ACC112 (cell line): ENCODE measurements around the gene FRK.
"Not testable (repeated sequence)": the region's sequence is repeated elsewhere in the genome, so short reads cannot be mapped to it uniquely, and the experiment has no call there.

Experiments used
- H2AFZ ChIP-seq: fragments of 200-600 bp; sonication (generic); one replicate; pipeline ENCODE4 v1.6.0; 2017; ENCODE audit warnings: antibody characterized with exemption, low read length; ENCODE audit not compliant: unreplicated experiment
- H3K27ac ChIP-seq: fragments of 200-600 bp; sonication (generic); 2 replicates; pipeline ENCODE4 v1.5.1; 2014; ENCODE audit warnings: low read depth, mild to moderate bottlenecking, antibody characterized with exemption, low read length, moderate library complexity
- H3K27me3 ChIP-seq: fragments of 200-600 bp; sonication (generic); 2 replicates; pipeline ENCODE4 v1.6.1; 2014; ENCODE audit warnings: mild to moderate bottlenecking, antibody characterized with exemption, low read length, moderate library complexity, mixed read lengths; ENCODE audit not compliant: insufficient read depth
- H3K36me3 ChIP-seq: fragments of 200-600 bp; sonication (generic); 2 replicates; pipeline ENCODE4 v1.6.1; 2016; ENCODE audit warnings: mild to moderate bottlenecking, antibody characterized with exemption, low read length, moderate library complexity, mixed read lengths; ENCODE audit not compliant: insufficient read depth
- H3K4me1 ChIP-seq: fragments of 200-600 bp; sonication (generic); one replicate; pipeline ENCODE4 v1.6.1; 2016; ENCODE audit warnings: low read length, mixed read lengths; ENCODE audit not compliant: insufficient read depth, unreplicated experiment, control insufficient read depth
- H3K4me3 ChIP-seq: fragments of 200-600 bp; sonication (generic); 2 replicates; pipeline ENCODE4 v1.5.1; 2014; ENCODE audit warnings: mild to moderate bottlenecking, low read depth, low read length
- H3K79me2 ChIP-seq: fragments of 200-600 bp; sonication (generic); one replicate; pipeline ENCODE4 v1.6.0; 2016; ENCODE audit warnings: low read length; ENCODE audit not compliant: control insufficient read depth, unreplicated experiment, insufficient read depth

The FRK gene

GRCh38 chr6:115945812-115946211 is 114.9 kb downstream of the FRK start:
- no peaks in the 10 kb centered on the region for H3K79me2 ChIP-seq
- no peak overlapping the region for H3K4me3 ChIP-seq
- H3K4me1 ChIP-seq, result no peaks in the 10 kb centered on the region
- no peak overlapping the region for H2AFZ ChIP-seq
- H3K36me3 ChIP-seq, result no peaks in the 10 kb centered on the region
- no peaks in the 10 kb centered on the region for H3K27me3 ChIP-seq
- no peak overlapping the region for H3K27ac ChIP-seq

- H3K4me3 ChIP-seq, result no peak overlapping the region
- no peak overlapping the region for H2AFZ ChIP-seq
- H3K79me2 ChIP-seq, result no peaks in the 10 kb centered on the region
- H3K27ac ChIP-seq, result no peak overlapping the region
- no peaks in the 10 kb centered on the region for H3K4me1 ChIP-seq
- no peaks in the 10 kb centered on the region for H3K27me3 ChIP-seq
- H3K36me3 ChIP-seq, result no peaks in the 10 kb centered on the region
These were observed 115.4 kb downstream of the FRK start for GRCh38 chr6:115945306-115945705.

- H3K4me3 ChIP-seq, H3K79me2 ChIP-seq, H3K36me3 ChIP-seq, H3K4me1 ChIP-seq, H2AFZ ChIP-seq, H3K27ac ChIP-seq, H3K27me3 ChIP-seq: not testable (repeated sequence)
These were observed 115.9 kb downstream of the FRK start for GRCh38 chr6:115944829-115945228.

GRCh38 chr6:115937502-115937901 is 123.2 kb downstream of the FRK start:
- not testable (repeated sequence) for H3K27me3 ChIP-seq, H3K4me1 ChIP-seq, H3K36me3 ChIP-seq, H3K79me2 ChIP-seq, H3K4me3 ChIP-seq, H2AFZ ChIP-seq, H3K27ac ChIP-seq

GRCh38 chr6:115935361-115935760 is 125.3 kb downstream of the FRK start:
- H3K27me3 ChIP-seq, result no peaks in the 10 kb centered on the region
- no peak overlapping the region for H3K4me3 ChIP-seq
- no peaks in the 10 kb centered on the region for H3K36me3 ChIP-seq
- H3K79me2 ChIP-seq, result no peaks in the 10 kb centered on the region
- H3K27ac ChIP-seq, result no peak overlapping the region
- no peak overlapping the region for H2AFZ ChIP-seq
- no peaks in the 10 kb centered on the region for H3K4me1 ChIP-seq

GRCh38 chr6:115934829-115935228 is 125.9 kb downstream of the FRK start:
- H3K27me3 ChIP-seq, result no peaks in the 10 kb centered on the region
- H3K4me1 ChIP-seq, result no peaks in the 10 kb centered on the region
- no peaks in the 10 kb centered on the region for H3K79me2 ChIP-seq
- no peak overlapping the region for H2AFZ ChIP-seq
- H3K36me3 ChIP-seq, result no peaks in the 10 kb centered on the region
- H3K4me3 ChIP-seq, result no peak overlapping the region
- no peak overlapping the region for H3K27ac ChIP-seq

GRCh38 chr6:115934145-115934544 is 126.5 kb downstream of the FRK start:
- H3K27ac ChIP-seq, result no peak overlapping the region
- H3K4me3 ChIP-seq, result no peak overlapping the region
- no peak overlapping the region for H2AFZ ChIP-seq
- no peaks in the 10 kb centered on the region for H3K36me3 ChIP-seq
- no peaks in the 10 kb centered on the region for H3K27me3 ChIP-seq
- H3K79me2 ChIP-seq, result no peaks in the 10 kb centered on the region
- no peaks in the 10 kb centered on the region for H3K4me1 ChIP-seq

- H2AFZ ChIP-seq, result no peak overlapping the region
- H3K4me3 ChIP-seq, result no peak overlapping the region
- H3K27ac ChIP-seq, result no peak overlapping the region
- H3K79me2 ChIP-seq, result no peaks in the 10 kb centered on the region
- H3K4me1 ChIP-seq, result no peaks in the 10 kb centered on the region
- no peaks in the 10 kb centered on the region for H3K27me3 ChIP-seq
- H3K36me3 ChIP-seq, result no peaks in the 10 kb centered on the region
These were observed 128.2 kb downstream of the FRK start for GRCh38 chr6:115932481-115932880.

- not testable (repeated sequence) for H3K79me2 ChIP-seq, H3K4me1 ChIP-seq, H3K4me3 ChIP-seq, H3K27me3 ChIP-seq, H2AFZ ChIP-seq, H3K36me3 ChIP-seq, H3K27ac ChIP-seq
These were observed 132.7 kb downstream of the FRK start for GRCh38 chr6:115928000-115928399.

GRCh38 chr6:115922971-115923370 is 137.7 kb downstream of the FRK start:
- Histone ChIP-seq H3K4me1 (no peaks in the 10 kb centered on the region), H3K27me3 (no peaks in the 10 kb centered on the region)

GRCh38 chr6:115914098-115914497 is 146.6 kb downstream of the FRK start:
- H3K36me3 ChIP-seq, result no peaks in the 10 kb centered on the region
- no peaks in the 10 kb centered on the region for H3K4me1 ChIP-seq
- H3K4me3 ChIP-seq, result no peak overlapping the region
- H3K27ac ChIP-seq, result no peak overlapping the region
- H2AFZ ChIP-seq, result no peak overlapping the region
- H3K79me2 ChIP-seq, result no peaks in the 10 kb centered on the region
- H3K27me3 ChIP-seq, result no peaks in the 10 kb centered on the region

More at GRCh38 chr6:115922971-115923370, 137.7 kb downstream of the FRK start:
- Histone ChIP-seq H3K4me3 (no peak overlapping the region), H2AFZ (no peak overlapping the region), H3K79me2 (no peaks in the 10 kb centered on the region), H3K36me3 (no peaks in the 10 kb centered on the region), H3K27ac (no peak overlapping the region)
